ENCODE results near the gene PER3. TPM values are rescaled to one million over a fixed set of nuclear protein-coding genes. Genes with fewer than 3 reads are reported as not detected.
"Not testable (repeated sequence)": the region's sequence is repeated elsewhere in the genome, so short reads cannot be mapped to it uniquely, and the experiment has no call there.

The PER3 gene
- total RNA-seq, 2 donors from 2014 or later: 17.1 to 21.2 TPM

GRCh38 chr1:7784492-7785071 is 491 bp downstream of the PER3 start:
- no peaks in the 10 kb centered on the region for H3K9me3 ChIP-seq (ENCODE audit: control insufficient read depth, low read length, poor library complexity, severe bottlenecking)
- Mint-ChIP-seq H3K27ac (peak overlapping the region; percentile 16), H3K4me1 (peaks cover 34% of the 10 kb centered on the region), H3K36me3 (ENCODE audit: low read depth) (peaks cover 5% of the 10 kb centered on the region), H3K27me3 (no peaks in the 10 kb centered on the region), H3K4me3 (peak overlapping the region; percentile 78)
- DNase-seq (peak in 1 of 3 donors; percentile 14), ATAC-seq (no peak)

DNA sequence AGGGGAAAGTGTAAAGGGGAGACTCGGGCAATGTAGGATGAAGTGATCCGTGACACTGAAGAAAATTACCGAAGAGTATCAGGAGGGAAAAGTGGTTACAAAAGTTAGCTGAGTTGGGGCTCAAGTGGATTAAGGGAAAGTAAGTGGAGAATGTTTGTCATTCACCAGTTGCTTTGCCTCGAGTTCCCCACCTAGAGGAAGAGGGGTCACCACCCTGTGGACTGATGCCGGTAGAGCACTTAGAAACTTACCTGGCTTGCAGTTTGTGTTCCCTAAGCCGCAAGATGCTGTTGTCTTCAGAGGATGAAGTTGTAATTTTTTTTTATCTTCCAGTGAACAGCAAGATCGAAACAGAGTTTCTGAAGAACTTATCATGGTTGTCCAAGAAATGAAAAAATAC is 1.0 kb downstream of the PER3 start:
- no peaks in the 10 kb centered on the region for H3K9me3 ChIP-seq (ENCODE audit: control insufficient read depth, low read length, poor library complexity, severe bottlenecking)
- peak overlapping the region; percentile 78 for H3K4me3 Mint-ChIP-seq
- peaks cover 34% of the 10 kb centered on the region for H3K4me1 Mint-ChIP-seq
- DNase-seq (no peak), ATAC-seq (no peak)
- no peaks in the 10 kb centered on the region for H3K27me3 Mint-ChIP-seq
- peak overlapping the region; percentile 16 for H3K27ac Mint-ChIP-seq
- peaks cover 9% of the 10 kb centered on the region for H3K36me3 Mint-ChIP-seq (ENCODE audit: low read depth)

DNA sequence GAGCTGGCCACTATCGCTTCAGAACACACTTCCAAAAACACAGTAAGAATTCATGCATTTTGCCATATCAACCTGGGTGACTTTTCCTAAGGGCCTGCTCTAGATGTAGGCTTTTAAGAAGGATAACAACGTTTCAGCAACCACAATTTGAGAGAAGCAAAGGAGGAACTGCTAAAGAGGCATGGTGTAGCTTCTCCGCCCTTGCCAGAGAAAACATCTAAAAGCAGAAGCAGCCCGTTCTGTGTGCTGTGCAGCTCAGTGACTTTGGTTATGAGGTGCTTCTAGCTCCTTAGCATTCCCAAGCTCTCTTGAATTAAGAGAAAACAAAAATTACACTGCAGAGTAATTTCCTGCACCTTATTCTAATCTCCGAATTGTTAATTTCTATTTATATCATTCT is 2.7 kb downstream of the PER3 start:
- Mint-ChIP-seq H3K4me1 (peaks cover 28% of the 10 kb centered on the region), H3K36me3 (ENCODE audit: low read depth) (peaks cover 12% of the 10 kb centered on the region), H3K4me3 (no peak overlapping the region), H3K27me3 (no peaks in the 10 kb centered on the region), H3K27ac (no peak overlapping the region)
- no peaks in the 10 kb centered on the region for H3K9me3 ChIP-seq (ENCODE audit: control insufficient read depth, low read length, poor library complexity, severe bottlenecking)
- ATAC-seq (no peak), DNase-seq (no peak)

DNA sequence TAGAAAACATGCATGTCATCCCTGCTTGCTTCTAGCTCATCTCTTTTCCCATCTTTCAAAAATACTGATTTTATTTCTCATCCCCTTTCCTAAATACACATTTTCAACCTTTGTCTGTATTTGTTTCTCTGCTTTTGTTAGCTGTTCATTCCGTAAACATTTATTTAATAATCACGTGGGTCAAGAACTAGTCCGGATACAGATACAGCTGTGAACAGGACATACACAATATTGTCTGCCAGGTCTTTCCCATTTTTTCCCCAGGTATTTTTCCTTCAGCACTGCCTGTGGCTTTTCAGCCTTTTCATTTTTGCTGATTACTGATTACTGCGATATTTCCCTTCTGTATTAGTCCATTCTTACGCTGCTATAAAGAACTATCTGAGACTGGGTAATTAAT is 5.7 kb downstream of the PER3 start:
- peaks cover 18% of the 10 kb centered on the region for H3K4me1 Mint-ChIP-seq
- no peaks in the 10 kb centered on the region for H3K9me3 ChIP-seq (ENCODE audit: control insufficient read depth, low read length, poor library complexity, severe bottlenecking)
- ATAC-seq (no peak), DNase-seq (no peak)
- H3K36me3 Mint-ChIP-seq (ENCODE audit: low read depth): peaks cover 12% of the 10 kb centered on the region
- no peak overlapping the region for H3K4me3 Mint-ChIP-seq
- H3K27me3 Mint-ChIP-seq: no peaks in the 10 kb centered on the region
- no peak overlapping the region for H3K27ac Mint-ChIP-seq

DNA sequence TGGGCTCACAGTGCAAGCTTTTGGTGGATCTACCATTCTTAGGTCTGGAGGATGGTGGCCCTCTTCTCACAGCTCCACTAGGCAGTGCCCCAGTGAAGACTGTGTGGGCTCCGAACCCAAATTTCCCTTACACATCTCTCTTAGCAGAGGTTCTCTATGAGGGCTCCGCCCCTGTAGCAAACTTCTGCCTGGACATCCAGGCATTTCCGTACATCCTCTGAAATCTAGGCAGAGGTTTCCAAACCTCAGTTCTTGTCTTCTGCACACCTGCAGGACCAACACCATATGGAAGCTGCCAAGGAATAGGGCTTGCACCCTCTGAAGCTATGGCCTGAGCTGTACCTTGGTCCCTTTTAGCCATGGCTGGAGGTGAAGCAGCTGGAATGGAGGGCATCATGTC is 6.9 kb downstream of the PER3 start:
- ATAC-seq; H3K4me3 Mint-ChIP-seq; DNase-seq; H3K27me3 Mint-ChIP-seq; H3K27ac Mint-ChIP-seq; H3K9me3 ChIP-seq (ENCODE audit: control insufficient read depth, low read length, poor library complexity, severe bottlenecking): not testable (repeated sequence)
- Mint-ChIP-seq H3K4me1 (peaks cover 12% of the 10 kb centered on the region), H3K36me3 (ENCODE audit: low read depth) (peaks cover 10% of the 10 kb centered on the region)

GRCh38 chr1:7795406-7795805 is 11.3 kb downstream of the PER3 start:
- H3K4me1 Mint-ChIP-seq: peaks cover 11% of the 10 kb centered on the region
- ATAC-seq (no peak), DNase-seq (no peak)
- no peaks in the 10 kb centered on the region for H3K9me3 ChIP-seq (ENCODE audit: control insufficient read depth, low read length, poor library complexity, severe bottlenecking)
- peaks cover 9% of the 10 kb centered on the region for H3K36me3 Mint-ChIP-seq (ENCODE audit: low read depth)
- H3K27ac Mint-ChIP-seq: no peak overlapping the region
- H3K27me3 Mint-ChIP-seq: no peaks in the 10 kb centered on the region
- H3K4me3 Mint-ChIP-seq: no peak overlapping the region

GRCh38 chr1:7805460-7805859 is 21.4 kb downstream of the PER3 start:
- Mint-ChIP-seq H3K27ac (no peak overlapping the region), H3K36me3 (ENCODE audit: low read depth) (peaks cover 3% of the 10 kb centered on the region), H3K27me3 (no peaks in the 10 kb centered on the region), H3K4me1 (no peaks in the 10 kb centered on the region), H3K4me3 (no peak overlapping the region)
- no peaks in the 10 kb centered on the region for H3K9me3 ChIP-seq (ENCODE audit: control insufficient read depth, low read length, poor library complexity, severe bottlenecking)
- ATAC-seq (no peak), DNase-seq (no peak)

GRCh38 chr1:7808253-7808844 is 24.3 kb downstream of the PER3 start:
- H3K9me3 ChIP-seq (ENCODE audit: control insufficient read depth, low read length, poor library complexity, severe bottlenecking): no peaks in the 10 kb centered on the region
- ATAC-seq (peak; percentile 42), DNase-seq (no peak)
- Mint-ChIP-seq H3K36me3 (ENCODE audit: low read depth) (peaks cover 5% of the 10 kb centered on the region), H3K4me3 (no peak overlapping the region), H3K4me1 (no peaks in the 10 kb centered on the region), H3K27me3 (no peaks in the 10 kb centered on the region), H3K27ac (no peak overlapping the region)

- ATAC-seq (no peak), DNase-seq (no peak)
- Mint-ChIP-seq H3K27ac (no peak overlapping the region), H3K4me3 (no peak overlapping the region), H3K4me1 (no peaks in the 10 kb centered on the region), H3K27me3 (no peaks in the 10 kb centered on the region), H3K36me3 (ENCODE audit: low read depth) (peaks cover 10% of the 10 kb centered on the region)
- H3K9me3 ChIP-seq (ENCODE audit: control insufficient read depth, low read length, poor library complexity, severe bottlenecking): peaks cover 3% of the 10 kb centered on the region
Measured at GRCh38 chr1:7809742-7810141, 25.7 kb downstream of the PER3 start.

- no peak overlapping the region for H3K27ac Mint-ChIP-seq
- H3K4me1 Mint-ChIP-seq: no peaks in the 10 kb centered on the region
- no peak for DNase-seq
- H3K9me3 ChIP-seq (ENCODE audit: control insufficient read depth, low read length, poor library complexity, severe bottlenecking): peaks cover 3% of the 10 kb centered on the region
- ATAC-seq: no peak
- H3K27me3 Mint-ChIP-seq: no peaks in the 10 kb centered on the region
- H3K4me3 Mint-ChIP-seq: no peak overlapping the region
- H3K36me3 Mint-ChIP-seq (ENCODE audit: low read depth): peaks cover 7% of the 10 kb centered on the region
Measured at GRCh38 chr1:7810395-7810794, 26.3 kb downstream of the PER3 start.

- ATAC-seq (no peak), DNase-seq (no peak)
- Mint-ChIP-seq H3K4me3 (no peak overlapping the region), H3K27ac (no peak overlapping the region), H3K4me1 (no peaks in the 10 kb centered on the region), H3K27me3 (no peaks in the 10 kb centered on the region), H3K36me3 (ENCODE audit: low read depth) (peaks cover 7% of the 10 kb centered on the region)
- H3K9me3 ChIP-seq (ENCODE audit: control insufficient read depth, low read length, poor library complexity, severe bottlenecking): peaks cover 3% of the 10 kb centered on the region
Measured at GRCh38 chr1:7811476-7811875, 27.4 kb downstream of the PER3 start.

DNA sequence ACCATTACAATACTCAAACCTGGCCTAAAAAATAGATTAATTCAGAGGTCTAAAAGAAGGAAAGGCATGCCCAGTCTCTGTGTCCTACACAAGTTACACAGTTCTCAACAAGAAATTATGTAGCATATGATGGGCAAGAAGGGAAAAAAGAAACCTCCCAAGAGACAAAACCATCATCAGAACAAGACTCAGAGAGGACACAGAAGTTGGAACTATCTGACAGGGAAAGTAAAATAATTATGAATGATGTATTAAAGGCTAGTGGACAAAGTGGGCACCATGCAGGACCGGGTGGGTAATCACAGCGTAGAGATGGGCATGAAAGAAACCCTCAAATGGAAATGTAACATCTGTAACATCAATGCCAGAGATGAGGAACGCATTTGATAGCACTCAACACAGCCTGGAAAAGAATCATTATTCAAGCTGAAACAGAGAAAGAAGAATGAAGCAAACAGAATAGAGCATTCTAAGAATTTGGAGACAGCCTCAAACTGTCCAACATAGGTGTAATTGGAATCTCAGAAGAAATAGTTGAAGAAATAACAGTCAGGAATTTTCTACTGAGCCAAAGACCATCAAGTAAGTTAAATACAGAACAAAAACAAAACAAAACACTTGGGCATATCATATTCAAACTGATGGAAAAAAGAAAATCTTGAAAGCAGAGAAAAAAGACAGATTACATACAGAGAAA is 29.7 kb downstream of the PER3 start:
- no peaks in the 10 kb centered on the region for H3K27me3 Mint-ChIP-seq
- peaks cover 7% of the 10 kb centered on the region for H3K36me3 Mint-ChIP-seq (ENCODE audit: low read depth)
- H3K4me1 Mint-ChIP-seq: no peaks in the 10 kb centered on the region
- peaks cover 3% of the 10 kb centered on the region for H3K9me3 ChIP-seq (ENCODE audit: control insufficient read depth, low read length, poor library complexity, severe bottlenecking)
- DNase-seq (no peak), ATAC-seq (no peak)
- no peak overlapping the region for H3K27ac Mint-ChIP-seq
- H3K4me3 Mint-ChIP-seq: no peak overlapping the region

GRCh38 chr1:7821282-7821681 is 37.2 kb downstream of the PER3 start:
- ATAC-seq (no peak), DNase-seq (no peak)
- Mint-ChIP-seq H3K27me3 (no peaks in the 10 kb centered on the region), H3K36me3 (ENCODE audit: low read depth) (peaks cover 5% of the 10 kb centered on the region), H3K27ac (no peak overlapping the region), H3K4me3 (no peak overlapping the region), H3K4me1 (no peaks in the 10 kb centered on the region)
- H3K9me3 ChIP-seq (ENCODE audit: control insufficient read depth, low read length, poor library complexity, severe bottlenecking): no peaks in the 10 kb centered on the region

DNA sequence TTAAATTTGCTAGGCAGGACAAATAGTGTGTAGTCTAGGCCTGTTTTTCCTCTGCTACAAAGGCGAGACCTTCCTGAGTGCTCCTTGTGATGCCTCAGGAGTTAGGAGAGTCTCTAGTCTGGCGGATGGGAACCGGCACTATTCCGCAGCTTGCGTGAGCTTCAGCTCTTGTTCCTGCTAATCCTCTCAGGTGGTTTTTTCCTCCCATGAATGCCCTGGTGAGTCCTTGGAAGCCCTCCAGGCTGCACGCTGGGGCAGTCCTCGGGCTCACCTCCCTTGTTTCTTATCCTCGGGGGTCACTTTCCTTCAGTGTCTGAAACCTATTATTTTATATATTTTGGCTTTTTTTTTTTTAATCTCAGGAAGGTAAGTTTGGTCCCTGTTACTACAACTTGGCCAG is 40.6 kb downstream of the PER3 start:
- Mint-ChIP-seq H3K36me3 (ENCODE audit: low read depth) (peaks cover 11% of the 10 kb centered on the region), H3K4me3 (no peak overlapping the region), H3K4me1 (peaks cover 4% of the 10 kb centered on the region), H3K27me3 (no peaks in the 10 kb centered on the region), H3K27ac (no peak overlapping the region)
- H3K9me3 ChIP-seq (ENCODE audit: control insufficient read depth, low read length, poor library complexity, severe bottlenecking): no peaks in the 10 kb centered on the region
- ATAC-seq: no peak
- DNase-seq: no peak
